Caco-2 (cell line): ENCODE results near the gene AP4M1. TPM values are rescaled to one million over a fixed set of nuclear protein-coding genes. Genes with fewer than 3 reads are reported as not detected.
A peak's percentile ranks its signal among the peaks of the same experiment; 100 is the strongest.

Experiments used
- Bru-seq: library from RNA; stranded (reverse); fragments of 400-500 nt; gene quantifications from one replicate; lab custom pipeline; 2021; lab: Mats Ljungman, UMichigan
- BruChase-seq, 2 experiments: library from RNA; stranded (reverse); fragments of 400-500 nt; gene quantifications; one replicate each; lab custom pipeline; 2021; lab: Mats Ljungman, UMichigan
- BruUV-seq: library from RNA; stranded (reverse); fragments of 400-500 nt; replicated peaks from 2 replicates; lab custom pipeline; 2021; lab: Mats Ljungman, UMichigan
- CTCF ChIA-PET: fragments of 300-600 bp; sonication (Branson Sonifier 250); formaldehyde crosslinking; loops from one replicate; lab custom pipeline; 2022; ENCODE audit warnings: antibody characterized with exemption; lab: Charles Lee
- POLR2A ChIA-PET: fragments of 300-600 bp; sonication (Branson Sonifier 250); formaldehyde crosslinking; loops from one replicate; lab custom pipeline; 2022; ENCODE audit warnings: antibody characterized with exemption; lab: Charles Lee
- DNase-seq, 2 experiments: peaks; one replicate each; pipeline versions ENCODE4 v3.0.0 to v3.0.0-alpha.2; 2020 to 2022
- H3K27me3 ChIP-seq: replicated peaks from 2 replicates; pipeline ENCODE4 v1.6.0; 2011; ENCODE audit warnings: low read length; ENCODE audit not compliant: control insufficient read depth, insufficient read depth
- H3K36me3 ChIP-seq: 2 replicates; pipeline ENCODE4 v1.5.1; 2011; ENCODE audit warnings: low read length; ENCODE audit not compliant: control insufficient read depth, insufficient read depth
- H3K4me1 ChIP-seq: fragments of 250-450 bp; sonication (Bioruptor Pico); 2 replicates; pipeline ENCODE4 v1.5.1; 2020; ENCODE audit warnings: mild to moderate bottlenecking
- H3K4me3 ChIP-seq: 2 replicates; pipeline ENCODE4 v1.5.1; 2011; ENCODE audit warnings: low read depth, mild to moderate bottlenecking, control low read depth, low read length
- H3K9me3 ChIP-seq: fragments of 250-450 bp; sonication (Bioruptor Pico); 2 replicates; pipeline ENCODE4 v1.5.1; 2020; ENCODE audit warnings: mild to moderate bottlenecking, moderate library complexity
- H3K27ac Mint-ChIP-seq: one replicate; pipeline ENCODE4 v1.8.0; 2022; ENCODE audit warnings: mixed read lengths; ENCODE audit not compliant: unreplicated experiment
- H3K27me3 Mint-ChIP-seq: one replicate; pipeline ENCODE4 v1.8.0; 2022; ENCODE audit warnings: mixed read lengths; ENCODE audit not compliant: insufficient read depth, unreplicated experiment
- H3K36me3 Mint-ChIP-seq: one replicate; pipeline ENCODE4 v1.8.0; 2022; ENCODE audit warnings: mild to moderate bottlenecking, mixed read lengths; ENCODE audit not compliant: insufficient read depth, unreplicated experiment
- H3K4me1 Mint-ChIP-seq: one replicate; pipeline ENCODE4 v1.8.0; 2022; ENCODE audit warnings: low read depth, mixed read lengths; ENCODE audit not compliant: unreplicated experiment
- H3K4me3 Mint-ChIP-seq: one replicate; pipeline ENCODE4 v1.8.0; 2022; ENCODE audit warnings: mild to moderate bottlenecking, moderate library complexity, mixed read lengths; ENCODE audit not compliant: unreplicated experiment
- H3K9me3 Mint-ChIP-seq: one replicate; pipeline ENCODE4 v1.8.0; 2022; ENCODE audit warnings: mixed read lengths; ENCODE audit not compliant: unreplicated experiment
- CTCF ChIP-seq, 2 experiments: fragments of 200-600 bp in 1 of 2; IDR thresholded peaks; 1 replicate in 1 of 2; 2 replicates in 1 of 2; pipeline versions ENCODE4 v1.5.1 to v1.8.0; 2011 to 2022; ENCODE audit warnings: antibody characterized with exemption in 1 of 2, control low read depth in 1 of 2, inconsistent platforms in 1 of 2, low read depth in 1 of 2, low read length in 1 of 2, mild to moderate bottlenecking in 1 of 2, moderate library complexity in 1 of 2; ENCODE audit not compliant: insufficient read depth in 1 of 2, severe bottlenecking in 1 of 2, unreplicated experiment in 1 of 2
- intact Hi-C: fragments of 100-400 bp; cut with micrococcal nuclease; formaldehyde crosslinking; loops from one replicate; pipeline ENCODE4 v1.10.0; 2022; ENCODE audit not compliant: unreplicated experiment
- long read RNA-seq: library from polyadenylated mRNA; stranded (forward); transcript quantifications from one replicate; pipeline ENCODE4 v2.0.0, GENCODE V29; 2022
- total RNA-seq: library from RNA; stranded (reverse); gene quantifications from 2 replicates; pipeline ENCODE4 v1.2.3, GENCODE V29; 2022

AP4M1 gene
- 14.9 and 16.2 TPM in 2 replicates for total RNA-seq
- percentile 50 among the genes with signal in this experiment for Bru-seq, nascent RNA
- BruChase-seq, experiment 1, labeled RNA remaining after a 2-hour chase, result percentile 55 among the genes with signal in this experiment
- percentile 59 among the genes with signal in this experiment for BruChase-seq, experiment 2, labeled RNA remaining after a 6-hour chase
- long read RNA-seq, transcript AP4M1-201 (15 exons, 1,817 nt), result major isoform, 11 of 25 reads
- long read RNA-seq, partial matches to known transcripts, result 2 of 25 reads
- long read RNA-seq, other reads (novel, unspliced or antisense), result 11 of 25 reads

DNA sequence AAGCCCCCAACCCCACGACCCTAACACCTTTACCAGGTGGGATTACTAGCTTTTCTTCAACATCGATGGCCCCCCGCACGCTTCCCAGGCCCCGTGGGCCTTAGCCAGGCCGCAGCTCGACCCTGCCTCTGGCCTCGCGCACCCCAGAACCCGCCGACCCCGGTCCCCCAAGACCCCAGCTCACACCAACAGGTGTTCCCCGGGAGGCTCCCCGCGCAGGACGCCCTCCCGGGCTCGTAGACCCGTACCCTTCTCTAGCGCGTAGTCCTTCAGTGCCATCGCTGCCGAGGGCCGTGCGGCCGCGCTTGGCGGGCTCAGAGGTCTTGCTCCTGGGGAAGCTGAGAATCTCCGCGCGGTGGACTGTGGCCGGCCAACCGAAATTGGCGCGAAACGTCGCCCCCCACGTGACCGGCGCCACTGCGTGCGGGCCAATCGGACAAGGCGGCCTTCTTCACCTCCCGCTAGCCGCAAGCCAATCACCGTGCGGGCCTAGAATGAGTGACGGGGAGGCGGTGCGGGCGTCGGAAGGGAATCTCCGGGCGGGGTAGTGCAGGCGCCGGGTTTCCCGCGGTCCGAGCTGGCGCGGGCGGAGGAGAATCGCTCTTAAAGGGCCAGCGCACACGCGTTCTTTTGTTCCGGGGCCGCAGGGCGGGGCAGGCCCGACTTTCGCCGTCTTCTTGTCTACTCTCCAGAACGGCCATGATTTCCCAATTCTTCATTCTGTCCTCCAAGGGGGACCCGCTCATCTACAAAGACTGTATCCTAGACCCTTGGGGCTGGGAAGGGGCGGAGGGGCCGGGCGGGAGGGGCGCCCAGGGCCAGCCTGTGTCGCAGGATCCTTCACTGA, at the start of gene AP4M1, which contains the start of gene MCM7:
TSS of gene AP4M1 (plus strand) at position 628 of the 847 bp plus-strand sequence. CDS start at position 700, 72 bp downstream.
TSS of gene MCM7 (minus strand) at position 382 of the 847 bp plus-strand sequence. CDS start at position 279, 103 bp downstream.
- H3K4me1 ChIP-seq, result peaks cover 5% of the 10 kb centered on the region; the same call in 1 of the 2 replicates
- peaks cover 23% of the 10 kb centered on the region for H3K4me1 Mint-ChIP-seq
- H3K4me3 ChIP-seq, result peak within 1 kb of the TSS; percentile 93
- H3K9me3 ChIP-seq, result no peaks in the 10 kb centered on the region
- no peaks in the 10 kb centered on the region for H3K27me3 ChIP-seq
- BruUV-seq, result TSS peak; percentile 46
- no peak for TF ChIP-seq CTCF (IDR thresholded peaks at IDR 0.05; ENCODE audit: insufficient read depth in 1 of 2, low read depth in 1 of 2, low read length in 1 of 2, severe bottlenecking in 1 of 2, unreplicated experiment in 1 of 2)
- peak within 1 kb of the TSS; percentile 99 for H3K27ac Mint-ChIP-seq
- no peaks in the 10 kb centered on the region for H3K27me3 Mint-ChIP-seq
- CTCF ChIA-PET, result interaction anchor here (0.5 to 2.2 kb wide), 6 partner anchors 11 to 327 kb away, joined by 3 to 8 read pairs (median 4); partner anchors contain the start of gene ZCWPW1
- peak within 1 kb of the TSS; percentile 95 for H3K4me3 Mint-ChIP-seq
- peaks cover 14% of the 10 kb centered on the region for H3K36me3 ChIP-seq
- POLR2A ChIA-PET, result interaction anchor here (0.6 to 2.7 kb wide), 14 partner anchors 9 to 100 kb away, joined by 3 to 23 read pairs (median 6); partner anchors contain the start of genes LAMTOR4, MBLAC1 and ZSCAN21
- H3K9me3 Mint-ChIP-seq, result no peaks in the 10 kb centered on the region
- H3K36me3 Mint-ChIP-seq, result peaks cover 84% of the 10 kb centered on the region
- DNase-seq, result peak; percentile 99 to 100
- intact Hi-C loops, result loop anchor here (1.0 to 2.0 kb wide), 2 partner anchors 20 to 24 kb away; partner anchors contain the start of gene ZNF3

DNA sequence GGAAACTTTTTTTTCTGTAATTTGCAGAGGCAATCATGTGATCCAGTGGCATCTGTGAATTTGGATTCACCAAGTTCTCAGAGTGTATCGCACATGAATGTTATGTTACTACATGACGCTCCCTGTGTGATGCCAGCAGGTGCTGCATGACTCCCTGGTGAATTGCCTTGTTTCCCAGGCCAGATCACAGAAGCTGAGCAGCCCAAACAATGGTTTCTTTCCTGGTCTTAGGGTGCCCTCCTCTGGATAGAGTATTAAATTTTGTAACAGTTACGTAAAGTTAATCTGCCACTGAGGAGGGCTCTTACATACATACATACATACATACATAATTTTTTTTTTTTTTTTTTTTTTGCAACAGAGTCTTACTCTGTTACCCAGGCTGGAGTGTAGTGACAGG, 48.2 kb upstream of the AP4M1 start:
- H3K27ac Mint-ChIP-seq, result no peak overlapping the region
- CTCF ChIA-PET, result interaction anchor here (0.6 to 1.6 kb wide), 9 partner anchors 23 to 73 kb away, joined by 3 to 10 read pairs (median 4); no protein-coding TSS in a partner anchor
- no peaks in the 10 kb centered on the region for H3K9me3 ChIP-seq
- no TSS peak for BruUV-seq
- peaks cover 2% of the 10 kb centered on the region for H3K36me3 ChIP-seq
- POLR2A ChIA-PET, result interaction anchor here (0.6 to 0.9 kb wide), 2 partner anchors 59 to 125 kb away, joined by 3 to 4 read pairs; no protein-coding TSS in a partner anchor
- H3K4me3 ChIP-seq, result no peak overlapping the region
- no peaks in the 10 kb centered on the region for H3K27me3 Mint-ChIP-seq
- peaks cover 8% of the 10 kb centered on the region for H3K4me1 Mint-ChIP-seq
- no peaks in the 10 kb centered on the region for H3K27me3 ChIP-seq
- intact Hi-C loops, result loop anchor here (1.0 to 2.0 kb wide), 3 partner anchors 37 to 134 kb away; partner anchors contain the start of gene TRIM4
- DNase-seq, result peak; percentile 60 to 78
- TF ChIP-seq CTCF (IDR thresholded peaks at IDR 0.05; ENCODE audit: insufficient read depth in 1 of 2, low read depth in 1 of 2, low read length in 1 of 2, severe bottlenecking in 1 of 2, unreplicated experiment in 1 of 2), result peak; percentile 25 to 31
- peaks cover 5% of the 10 kb centered on the region for H3K4me1 ChIP-seq
- H3K4me3 Mint-ChIP-seq, result no peak overlapping the region
- H3K9me3 Mint-ChIP-seq, result no peaks in the 10 kb centered on the region
- H3K36me3 Mint-ChIP-seq, result peaks cover 45% of the 10 kb centered on the region
